Measurements from ENCODE around the gene SBF2.

- TF ChIP-seq CTCF (IDR thresholded peaks at IDR 0.05) (no peak), EP300 (IDR thresholded peaks at IDR 0.05) (no peak)
These were observed 2.0 kb downstream of the SBF2 start for GRCh38 chr11:10291801-10292638.

All from tibial nerve (tissue), 4 donors.